ENCODE results near the gene FOXJ3. TPM values are rescaled to one million over a fixed set of nuclear protein-coding genes. Genes with fewer than 3 reads are reported as not detected.

FOXJ3 gene
- polyA plus RNA-seq, 1 donor, result 37.8 TPM

GRCh38 chr1:42168391-42168670 is 166.7 kb downstream of the FOXJ3 start:
- DNase-seq (ENCODE audit: low read depth), result no peak

GRCh38 chr1:42167611-42168390 is 167.2 kb downstream of the FOXJ3 start:
- DNase-seq (ENCODE audit: low read depth), result no peak

- DNase-seq (ENCODE audit: low read depth), result no peak
Measured at GRCh38 chr1:42165511-42166210, 169.4 kb downstream of the FOXJ3 start.

GRCh38 chr1:42164551-42165420 is 170.2 kb downstream of the FOXJ3 start, which contains the start of gene GUCA2A:
GUCA2A (minus strand) TSS chr1:42164745; CDS start chr1:42164712, 33 bp downstream.
- DNase-seq (ENCODE audit: low read depth), result no peak

GRCh38 chr1:42163536-42164503 is 171.2 kb downstream of the FOXJ3 start:
- DNase-seq (ENCODE audit: low read depth), result no peak

- DNase-seq (ENCODE audit: low read depth), result no peak
Measured at GRCh38 chr1:42163114-42163513, 171.9 kb downstream of the FOXJ3 start.

- DNase-seq (ENCODE audit: low read depth), result no peak
Measured at GRCh38 chr1:42162181-42162580, 172.9 kb downstream of the FOXJ3 start.

GRCh38 chr1:42158189-42158588 is 176.8 kb downstream of the FOXJ3 start:
- no peak for DNase-seq (ENCODE audit: low read depth)

- no peak for DNase-seq (ENCODE audit: low read depth)
Measured at GRCh38 chr1:42157667-42158066, 177.4 kb downstream of the FOXJ3 start.

- DNase-seq (ENCODE audit: low read depth), result no peak
Measured at GRCh38 chr1:42155362-42155761, 179.7 kb downstream of the FOXJ3 start.

GRCh38 chr1:42154685-42155084 is 180.3 kb downstream of the FOXJ3 start:
- DNase-seq (ENCODE audit: low read depth), result no peak

- no peak for DNase-seq (ENCODE audit: low read depth)
Measured at GRCh38 chr1:42153624-42154023, 181.4 kb downstream of the FOXJ3 start.

- no peak for DNase-seq (ENCODE audit: low read depth)
Measured at GRCh38 chr1:42152907-42153600, 182.0 kb downstream of the FOXJ3 start, which contains the start of gene GUCA2B. GUCA2B (plus strand) TSS chr1:42153410; CDS start chr1:42153451, 41 bp downstream.

- no peak for DNase-seq (ENCODE audit: low read depth)
Measured at GRCh38 chr1:42152119-42152518, 182.9 kb downstream of the FOXJ3 start.

GRCh38 chr1:42150651-42151050 is 184.4 kb downstream of the FOXJ3 start:
- DNase-seq (ENCODE audit: low read depth), result no peak

GRCh38 chr1:42148166-42148565 is 186.9 kb downstream of the FOXJ3 start:
- no peak for DNase-seq (ENCODE audit: low read depth)

- DNase-seq (ENCODE audit: low read depth), result no peak
Measured at GRCh38 chr1:42146626-42147320, 188.3 kb downstream of the FOXJ3 start.

- DNase-seq (ENCODE audit: low read depth), result no peak
Measured at GRCh38 chr1:42145764-42146625, 189.0 kb downstream of the FOXJ3 start.

GRCh38 chr1:42145389-42145716 is 189.7 kb downstream of the FOXJ3 start:
- no peak for DNase-seq (ENCODE audit: low read depth)
